ENCODE data around the gene LRRC71.

Gene LRRC71

DNA sequence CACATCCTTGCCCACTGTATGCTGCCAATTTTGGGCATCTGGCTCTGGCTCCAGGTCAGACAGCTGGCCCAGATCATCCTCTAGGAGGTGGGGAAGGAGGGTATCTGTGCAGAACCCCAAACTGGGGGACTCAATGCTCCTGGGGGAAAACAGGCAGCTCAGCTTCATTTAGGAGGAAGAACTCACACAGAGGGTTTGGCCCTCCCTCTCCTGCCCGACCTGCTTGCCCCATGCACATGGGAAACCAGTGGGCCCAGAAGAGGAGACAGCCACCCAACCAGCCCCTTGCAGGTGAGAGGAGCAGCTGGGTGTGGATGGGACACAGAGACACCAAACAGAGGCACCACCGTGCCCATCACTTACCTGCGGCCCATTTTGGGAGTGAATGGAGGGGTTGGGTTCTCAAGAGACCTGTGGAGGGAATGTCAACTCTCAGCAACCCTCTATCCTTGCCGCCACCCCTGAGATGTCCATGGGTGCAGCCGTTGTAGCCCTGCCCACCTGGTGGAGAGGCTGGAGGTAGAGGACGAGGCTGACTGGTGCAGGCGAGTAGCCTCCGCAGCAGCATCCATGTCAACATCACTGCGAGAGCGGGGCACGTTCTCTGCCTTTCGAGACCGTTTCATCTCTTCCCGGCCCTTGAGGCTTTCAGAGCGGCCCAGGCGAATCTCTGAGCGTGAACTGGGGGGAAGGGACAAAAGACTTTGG lies 27.5 kb downstream of the LRRC71 start:
- DNase-seq, result no peak

DNA sequence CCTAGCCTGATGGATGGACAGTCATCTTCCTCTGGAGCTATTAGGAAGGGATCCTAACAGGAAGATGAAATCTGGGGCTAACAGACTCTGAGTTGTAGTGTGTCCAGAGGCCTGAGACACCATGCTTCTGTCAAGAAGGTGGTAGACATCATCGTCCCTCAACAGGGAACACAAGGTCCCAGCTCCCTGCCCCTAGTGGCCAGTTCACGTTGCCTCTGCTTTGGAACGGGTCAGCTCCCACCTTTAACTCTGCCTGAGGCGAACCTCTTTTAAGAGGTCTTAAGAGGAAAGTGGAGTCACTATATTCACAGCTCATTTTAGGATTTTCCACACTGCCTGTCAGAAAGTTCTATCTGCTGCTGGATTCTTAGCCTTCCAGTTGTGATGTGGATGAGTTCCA lies 28.3 kb downstream of the LRRC71 start:
- no peak for DNase-seq

DNA sequence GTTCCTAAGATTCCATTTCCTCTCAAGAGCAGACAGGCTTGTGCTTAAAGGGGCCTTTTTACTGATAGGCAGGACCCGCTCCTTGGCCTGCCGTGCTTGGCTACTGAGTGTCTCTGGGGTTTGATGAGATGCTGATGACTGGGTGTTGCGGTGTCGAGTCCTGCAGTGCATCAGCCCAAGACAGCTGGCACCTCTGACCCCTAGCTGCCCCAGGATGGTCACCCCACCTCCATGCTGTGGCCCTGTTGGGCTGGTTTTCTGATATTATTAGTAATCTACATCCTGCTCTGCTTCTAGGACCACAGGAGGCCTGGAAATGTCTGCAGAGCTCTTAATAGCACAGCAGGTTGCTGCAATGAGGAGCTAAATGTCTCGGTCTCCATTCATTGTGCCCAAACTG lies 28.7 kb downstream of the LRRC71 start:
- DNase-seq, result no peak

DNA sequence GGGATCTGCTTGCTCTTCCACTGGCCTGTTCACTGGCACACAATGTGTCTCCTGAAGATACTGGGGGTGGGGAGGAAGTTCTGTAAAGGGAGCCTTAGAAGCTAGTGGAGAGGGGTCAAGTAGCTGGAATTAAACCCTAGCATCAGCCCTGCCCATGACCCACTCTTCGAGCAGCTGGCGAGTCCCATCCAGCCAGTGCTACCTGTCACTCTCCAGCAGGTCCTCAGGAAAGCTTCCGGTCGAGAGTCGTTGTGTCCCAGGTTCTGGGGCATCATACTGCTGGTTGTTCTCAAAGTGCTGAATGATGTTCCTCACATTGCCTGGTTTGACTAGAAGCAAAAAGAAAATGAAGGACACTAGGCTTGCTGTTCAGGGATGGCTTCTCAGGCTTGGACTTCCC lies 30.9 kb downstream of the LRRC71 start:
- DNase-seq, result no peak

DNA sequence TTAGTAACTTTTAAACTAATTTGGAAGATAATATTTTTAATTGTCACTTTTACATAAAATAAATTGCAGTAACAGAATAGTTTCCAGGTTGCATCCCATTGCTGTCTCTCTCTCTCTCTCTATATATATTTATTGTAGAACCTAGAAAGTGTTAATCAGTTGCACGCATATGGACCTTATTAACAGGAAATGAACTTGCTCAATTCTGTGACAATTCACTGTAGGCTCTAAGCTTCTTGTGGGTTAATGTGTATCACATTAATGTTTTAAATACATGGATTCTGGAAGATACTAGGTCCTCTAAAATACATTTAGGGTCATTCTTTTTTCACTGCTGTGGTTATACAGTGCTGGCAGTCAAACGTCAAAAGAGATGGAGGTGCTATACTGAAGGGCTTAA lies 33.1 kb downstream of the LRRC71 start:
- no peak for DNase-seq

DNA sequence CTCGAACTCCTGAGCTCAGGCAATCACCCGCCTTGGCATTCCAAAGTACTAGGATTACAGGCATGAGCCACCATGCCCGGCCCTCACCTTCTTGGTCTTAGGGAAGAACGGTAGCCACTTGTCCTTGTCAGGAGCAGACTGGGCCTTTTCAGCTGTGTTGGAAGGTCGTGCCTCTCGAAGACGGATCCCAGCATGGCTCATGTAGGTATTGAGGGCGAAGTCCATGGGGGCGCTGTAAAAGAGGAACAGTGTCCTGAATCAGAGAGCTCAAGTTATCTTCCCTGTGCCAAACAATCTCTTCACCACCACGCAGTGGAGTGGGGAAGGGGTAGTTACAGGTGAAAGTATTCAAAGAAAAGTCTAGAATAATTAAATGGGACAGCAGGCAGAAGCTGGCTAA lies 35.9 kb downstream of the LRRC71 start:
- DNase-seq, result no peak

DNA sequence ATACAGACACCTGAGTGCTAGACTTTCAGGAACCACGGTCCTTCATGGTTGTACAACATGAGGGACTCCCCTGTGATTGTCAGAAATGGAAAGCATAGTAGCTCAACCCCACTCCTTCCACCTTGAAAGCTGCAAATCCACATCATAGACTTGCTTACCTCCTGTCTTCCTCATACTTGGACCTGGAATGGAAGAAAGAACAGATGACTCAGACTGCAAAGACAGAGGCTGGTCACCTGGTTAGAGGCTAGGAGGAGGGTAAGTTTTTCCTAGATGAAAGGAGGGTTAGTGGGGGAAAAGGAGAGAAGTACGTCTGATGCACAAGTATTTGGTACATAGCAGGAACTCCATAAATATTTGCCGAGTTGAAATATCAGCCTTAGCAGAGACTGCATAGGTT lies 37.2 kb downstream of the LRRC71 start:
- no peak for DNase-seq

DNA sequence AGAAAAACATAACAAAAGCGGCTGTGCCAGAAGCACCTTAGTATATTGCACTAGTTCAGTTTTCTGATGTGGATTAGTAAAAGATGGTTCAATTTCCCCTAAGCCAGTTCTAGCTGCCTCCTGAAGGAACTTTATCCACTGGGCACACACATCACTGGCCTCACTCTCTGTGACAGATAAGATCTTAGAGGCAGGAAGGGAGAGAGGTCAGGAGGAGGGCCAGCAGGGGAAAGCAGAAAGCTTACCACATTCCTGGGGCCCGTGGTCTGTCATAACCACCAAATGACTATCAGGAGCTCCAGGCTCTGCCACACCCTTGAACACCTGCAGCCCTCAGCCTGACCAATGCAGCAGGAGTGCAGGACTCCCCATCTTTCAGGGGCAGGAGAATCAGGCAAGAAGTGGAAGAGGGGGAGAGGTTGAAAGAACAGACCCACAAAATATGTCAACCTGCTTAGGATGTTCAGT lies 37.8 kb downstream of the LRRC71 start:
- DNase-seq, result no peak

DNA sequence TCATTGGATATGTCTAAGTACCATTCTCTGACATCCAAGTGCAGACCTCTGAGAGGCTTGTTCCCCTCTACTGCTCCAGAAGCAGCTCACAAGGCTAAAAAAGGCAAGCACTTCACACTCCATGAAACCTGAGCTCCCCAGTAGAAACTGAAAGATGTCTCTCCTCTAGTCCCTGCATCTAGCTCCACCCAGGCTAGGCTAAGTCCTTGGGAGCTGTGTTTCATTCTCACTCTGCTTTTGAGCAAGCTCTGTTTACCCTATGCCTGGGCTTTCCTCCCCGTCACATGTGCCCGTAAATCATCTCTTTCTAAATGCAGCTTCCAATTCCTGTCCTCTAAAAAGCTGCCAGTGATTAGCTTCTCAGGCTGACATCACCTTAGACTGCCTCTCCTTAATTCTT lies 39.0 kb downstream of the LRRC71 start:
- no peak for DNase-seq

DNA sequence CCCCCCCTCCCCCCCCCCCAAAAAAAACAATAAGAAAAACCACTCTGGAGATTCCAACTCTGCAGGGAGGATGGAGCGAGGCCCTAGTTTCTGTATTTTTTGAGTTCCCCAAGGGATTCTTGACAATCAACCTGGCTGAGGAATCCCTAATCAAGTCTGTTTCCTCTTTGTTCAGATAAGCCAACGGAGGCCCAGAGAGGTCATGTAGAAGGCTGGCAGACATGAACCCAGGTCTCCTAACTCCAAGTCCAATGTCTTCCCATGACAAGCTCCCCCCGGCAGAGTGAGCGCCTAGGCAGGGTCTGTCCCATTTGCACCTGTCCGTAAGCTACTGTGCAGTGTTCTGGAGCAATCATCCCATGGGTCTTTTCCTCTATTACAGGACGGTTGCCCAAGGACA lies 39.5 kb downstream of the LRRC71 start:
- no peak for DNase-seq

DNA sequence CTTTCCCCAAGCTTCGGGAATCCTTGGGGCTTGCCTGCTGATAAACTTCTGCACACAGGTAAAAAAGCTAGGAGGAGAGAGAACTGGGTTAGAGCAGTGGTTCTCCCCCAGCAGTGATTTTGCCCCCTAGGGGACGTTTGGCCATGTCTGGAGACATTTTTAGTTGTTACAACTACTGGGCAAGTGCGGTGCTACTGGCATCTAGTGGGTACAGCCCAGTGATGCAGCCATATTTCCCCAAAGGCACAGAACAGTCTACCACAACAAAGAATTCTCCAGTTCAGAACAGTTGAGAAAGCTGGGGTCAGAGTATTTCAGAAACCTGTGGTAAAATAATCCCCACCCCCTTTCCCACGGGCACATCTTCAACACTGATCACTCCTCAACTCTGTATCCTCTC lies 41.3 kb downstream of the LRRC71 start:
- DNase-seq, result peak; percentile 23

DNA sequence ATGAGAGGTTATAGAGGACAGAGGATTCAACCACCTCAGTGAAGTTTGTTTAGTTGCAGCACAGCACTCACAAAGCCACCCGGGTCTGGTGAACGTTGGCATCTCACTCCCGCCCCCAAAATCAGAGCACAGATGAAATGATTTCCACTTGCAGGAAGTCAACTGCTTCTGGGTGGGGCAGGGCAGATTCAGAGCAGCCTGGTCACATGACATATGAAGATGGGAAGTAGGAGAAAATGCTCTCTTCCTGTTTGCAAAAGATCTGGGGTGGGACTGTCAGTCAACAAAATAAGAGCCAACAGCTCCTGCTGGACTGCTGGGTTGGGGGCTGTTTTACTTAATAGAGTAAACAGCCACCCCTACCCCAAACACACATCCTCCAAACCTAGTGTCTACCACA lies 43.2 kb downstream of the LRRC71 start:
- DNase-seq, result peak; percentile 69

DNA sequence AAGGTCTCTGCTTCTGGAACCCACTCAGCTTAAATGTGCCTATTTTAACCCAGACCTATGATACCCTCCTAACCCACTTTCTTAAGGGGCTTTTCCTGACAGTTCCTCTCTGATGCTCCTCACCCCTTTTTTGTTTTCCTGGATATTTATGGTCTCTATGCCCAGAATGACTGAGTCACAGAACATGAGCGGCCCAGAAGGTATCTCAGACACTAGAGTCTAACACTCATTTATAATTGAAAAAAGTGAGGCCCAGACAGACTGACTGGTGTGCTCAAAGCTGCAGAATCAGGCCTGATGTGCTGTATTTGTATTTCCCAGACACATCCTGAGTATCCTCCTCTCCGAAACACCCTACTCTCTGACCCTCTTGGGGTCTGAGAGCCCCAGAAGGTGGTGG lies 44.0 kb downstream of the LRRC71 start:
- DNase-seq, result no peak

DNA sequence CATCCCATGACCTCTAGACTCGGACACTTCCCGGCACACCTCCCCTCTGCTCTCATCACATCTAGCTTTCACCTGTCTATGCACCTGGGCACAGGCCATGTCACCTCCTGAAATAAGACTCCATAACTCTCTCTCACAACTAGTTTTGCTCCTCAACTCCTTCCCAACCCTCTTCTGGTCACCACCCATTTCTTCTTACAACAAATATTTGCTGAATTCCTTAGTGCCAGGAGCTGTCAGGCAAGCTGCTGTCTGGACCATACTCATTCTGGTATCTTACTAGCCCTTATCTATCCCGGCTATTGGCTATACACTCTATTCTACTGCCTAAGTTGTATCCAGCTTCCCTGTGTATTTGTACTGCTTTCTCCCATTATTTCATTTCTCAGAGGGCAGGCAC lies 49.1 kb downstream of the LRRC71 start:
- no peak for DNase-seq

DNA sequence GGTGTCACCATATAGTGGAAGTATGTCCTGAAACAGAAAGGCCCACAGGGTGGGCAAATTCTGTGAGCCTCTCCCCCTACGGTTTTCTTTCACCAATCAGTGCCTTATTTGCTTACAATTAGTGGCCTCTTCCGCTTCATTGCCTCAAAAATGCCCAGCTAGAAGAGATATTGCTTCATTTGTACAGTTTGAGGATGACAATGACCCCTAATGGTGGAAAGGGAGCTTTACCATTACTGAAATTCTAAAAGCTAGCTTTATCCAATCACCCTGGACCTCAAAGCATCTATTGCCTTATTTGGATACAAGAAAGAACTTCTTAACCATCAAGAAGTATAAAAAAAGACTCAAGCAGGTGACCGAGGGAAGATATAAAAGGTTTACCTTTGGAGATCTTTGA lies 49.6 kb downstream of the LRRC71 start:
- DNase-seq, result no peak

DNA sequence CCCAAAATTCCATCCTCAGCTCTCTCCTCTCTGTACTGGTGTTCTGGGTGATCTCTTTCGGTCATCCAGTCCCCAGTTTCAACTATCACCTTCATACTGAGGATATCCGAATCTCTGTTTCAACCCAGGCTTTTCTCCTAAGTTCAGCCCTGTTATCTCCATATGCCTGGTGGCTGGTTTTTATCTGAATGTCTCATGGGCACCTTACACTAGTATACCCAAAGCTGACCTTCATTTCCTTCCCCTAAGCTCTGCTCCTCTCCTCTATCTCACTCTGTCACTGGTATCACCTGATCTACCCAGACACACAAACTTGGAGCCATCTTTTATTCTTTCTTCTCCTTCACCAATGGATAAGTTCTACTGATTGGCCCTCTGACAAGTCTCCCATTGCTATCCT lies 53.0 kb downstream of the LRRC71 start:
- DNase-seq, result no peak

DNA sequence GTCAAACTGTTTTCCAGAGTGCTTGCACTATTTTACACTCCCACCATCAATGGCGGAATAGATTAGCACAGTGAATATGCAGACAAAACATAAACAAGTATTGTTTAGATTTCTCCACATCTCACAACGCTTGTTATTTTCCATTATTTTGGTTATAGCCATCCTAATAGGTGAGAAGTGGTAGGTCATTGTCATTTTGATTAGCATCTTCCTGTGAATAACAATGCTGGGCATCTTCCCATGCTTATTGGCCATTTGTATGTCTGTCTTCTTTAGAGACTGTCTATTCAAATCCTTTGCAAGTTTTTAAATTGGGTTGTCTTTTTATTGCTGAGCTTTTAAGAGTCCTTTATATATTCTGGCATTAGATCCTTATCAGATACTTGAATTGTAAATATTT lies 54.7 kb downstream of the LRRC71 start:
- DNase-seq, result no peak

DNA sequence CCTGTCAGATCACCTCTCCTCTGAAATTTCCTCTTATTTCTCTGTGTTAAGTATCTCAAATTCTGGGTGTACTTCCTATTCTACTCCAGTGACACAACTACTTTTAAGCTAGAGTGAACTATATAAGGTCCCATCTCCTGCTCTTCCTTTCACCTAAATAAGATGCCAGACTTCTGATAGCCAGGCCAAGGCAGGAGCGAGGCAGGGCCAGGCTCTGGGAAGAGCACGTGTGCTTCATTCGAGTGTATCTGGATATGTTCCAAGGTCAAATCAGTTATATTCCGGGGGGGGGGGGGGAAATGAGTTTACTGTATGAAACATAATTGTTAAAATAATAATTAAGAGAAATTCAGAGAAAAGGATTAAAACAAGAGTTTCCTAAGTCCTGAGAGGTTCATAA lies 60.1 kb downstream of the LRRC71 start:
- DNase-seq, result no peak
